Heart left ventricle (tissue), 16 donors: ENCODE results near the gene SOX6. TPM values are rescaled to one million over a fixed set of nuclear protein-coding genes. Genes with fewer than 3 reads are reported as not detected.

ENCODE experiments used
- ATAC-seq, 4 donors: fragments of 200-7000 bp; cut with Tn5 transposase; one replicate each; pipeline ENCODE4 v1.9.1; 2020 to 2022; ENCODE audit warnings: moderate library complexity in 4 of 4, mild to moderate bottlenecking in 3 of 4, moderate number of reproducible peaks in 1 of 4
- DNase-seq, 5 donors: peaks; one replicate each; pipeline ENCODE4 v3.0.0-alpha.2; 2020
- H3K27ac ChIP-seq, 12 donors: fragments of 200-600 bp; sonication (generic) in 4 of 12; one replicate each; pipeline versions ENCODE4 v1.5.0 to v1.8.0; 2016 to 2022; ENCODE audit warnings: mild to moderate bottlenecking in 2 of 12
- H3K27me3 ChIP-seq, 9 donors: fragments of 200-600 bp; sonication (generic) in 2 of 9; one replicate each; pipeline versions ENCODE4 v1.5.1 to v1.8.0; 2016 to 2022; ENCODE audit warnings: mild to moderate bottlenecking in 3 of 9
- H3K36me3 ChIP-seq, 9 donors: fragments of 200-600 bp; sonication (generic) in 2 of 9; one replicate each; pipeline versions ENCODE4 v1.5.0 to v1.8.0; 2018 to 2022; ENCODE audit warnings: mild to moderate bottlenecking in 2 of 9
- H3K4me1 ChIP-seq, 12 donors: fragments of 200-600 bp; sonication (generic) in 4 of 12; one replicate each; pipeline versions ENCODE4 v1.5.0 to v1.8.0; 2016 to 2022; ENCODE audit warnings: mild to moderate bottlenecking in 3 of 12
- H3K4me3 ChIP-seq, 12 donors: fragments of 200-600 bp; sonication (generic) in 4 of 12; one replicate each; pipeline versions ENCODE4 v1.5.0 to v1.8.0; 2017 to 2022; ENCODE audit warnings: mild to moderate bottlenecking in 9 of 12, moderate library complexity in 4 of 12
- H3K9me3 ChIP-seq, 12 donors: fragments of 200-600 bp; sonication (generic) in 4 of 12; one replicate each; pipeline versions ENCODE4 v1.5.0 to v1.8.0; 2016 to 2022; ENCODE audit warnings: mild to moderate bottlenecking in 1 of 12
- CTCF ChIP-seq, 12 donors: fragments of 200-600 bp; sonication (generic) in 4 of 12; IDR thresholded peaks; one replicate each; pipeline versions ENCODE4 v1.5.0 to v1.8.0; 2018 to 2022; ENCODE audit warnings: antibody characterized with exemption in 12 of 12, mild to moderate bottlenecking in 5 of 12
- POLR2A ChIP-seq, 2 donors: fragments of 450-650 bp; IDR thresholded peaks; one replicate each; pipeline ENCODE4 v1.6.1; 2017; ENCODE audit warnings: antibody characterized with exemption in 2 of 2, mild to moderate bottlenecking in 2 of 2, moderate library complexity in 2 of 2
- WGBS, 4 donors: extraction: QIAGEN DNeasy Blood & Tissue Kit in 2 of 4; methylation state at CpG; one replicate each; pipeline versions ENCODE4 v1.1.5 to v1.1.7; 2013 to 2018; 5-methylcytosine and 5-hydroxymethylcytosine counted together
- intact Hi-C, 10 donors: fragments of 100-400 bp; cut with DNase I; formaldehyde crosslinking; loops; one replicate each; pipeline versions ENCODE4 v1.11.1 to v1.14.2; 2022
- polyA plus RNA-seq, 2 donors: library from polyadenylated mRNA; stranded (reverse); fragments of 200-250 nt; gene quantifications; one replicate each; pipeline ENCODE4 v1.2.3, GENCODE V29; 2013
- total RNA-seq, 9 donors: library from RNA; depleted of rRNA in 2 of 9; stranded (reverse); fragments of >200 nt in 2 of 9; fragmentation: NEBNext Ultra II Directional in 3 of 9; extraction: Animal tissue kit (Norgen Biotek cat#: 25700) in 3 of 9; gene quantifications; one replicate each; pipeline versions ENCODE4 v1.1.0 to v1.2.4, GENCODE V29; 2016 to 2023
- donor health status: ischemic (EF 13 %, LVEDD 7.1; RV severe dilation, severe dysfunction).
- donor health status: healthy with polysubstance abuse.
- donor health status: DM: no; HTN: yes; CAD: no.
- donor health status: DM: no; HTN: no; CAD: no.
- donor health status: ischemic (EF 25% LVEDD 6.9; RV normal size, moderate dysfunction).
- donor health status: ischemic (EF 25% LVEDD 5.7; RV mildly dilated, moderate dysfunction).
- donor health status: healthy.
- donor health status: DM: yes; HTN: yes; CAD: no.
- donor health status: ischemic (EF 35%, LVEDD 5.7; RV mildly dilated, moderate dysfunction).
- donor health status: nonischemic (EF 11% LVEDD 7.7; RV severe dilation, severe dysfunction).
- donor health status: DM: yes; HTN: yes; CAD: no.
- donor health status: PGD.
- donor health status: ischemic (EF 29% LVEDD 5.4; RV normal size, mild dysfunction).
- donor health status: nonischemic (EF 23%, LVEDD 6.1; RV moderate dilation, normal function).

The SOX6 gene
- total and polyA plus RNA-seq, 11 donors: 1.5 to 39.6 (median 15.6) TPM

- intact Hi-C loops: no loop called here
- Histone ChIP-seq H3K27ac (no peak overlapping the region), H3K4me1 (peaks cover 0 to 15% (median 4%) of the 10 kb centered on the region in 12 donors), H3K27me3 (no peaks in the 10 kb centered on the region), H3K9me3 (no peaks in the 10 kb centered on the region), H3K4me3 (no peak overlapping the region), H3K36me3 (no peaks in the 10 kb centered on the region)
- DNase-seq (no peak), ATAC-seq (no peak)
- TF ChIP-seq POLR2A (IDR thresholded peaks at IDR 0.05) (no peak), CTCF (IDR thresholded peaks at IDR 0.05) (no peak)
- 79 to 92% (median 87%) methylated on average over 2 of the region's 2 CpGs for WGBS, 4 donors
Measured at GRCh38 chr11:16301462-16301861, 54.9 kb downstream of the SOX6 start.

- no peak for DNase-seq
- no peak for TF ChIP-seq POLR2A (IDR thresholded peaks at IDR 0.05)
- no peak for TF ChIP-seq CTCF (IDR thresholded peaks at IDR 0.05)
- 71 to 75% (median 72%) methylated on average over 8 of the region's 8 CpGs for WGBS, 4 donors
Measured at GRCh38 chr11:16299884-16300782, 56.2 kb downstream of the SOX6 start.

GRCh38 chr11:16299390-16299789 lies 57.0 kb downstream of the SOX6 start:
- TF ChIP-seq CTCF (IDR thresholded peaks at IDR 0.05): no peak
- no peak for TF ChIP-seq POLR2A (IDR thresholded peaks at IDR 0.05)
- H3K27ac ChIP-seq: no peak overlapping the region
- no peaks in the 10 kb centered on the region for H3K27me3 ChIP-seq
- no peak overlapping the region for H3K4me3 ChIP-seq
- H3K9me3 ChIP-seq: no peaks in the 10 kb centered on the region
- peaks cover 0 to 22% (median 7%) of the 10 kb centered on the region in 12 donors for H3K4me1 ChIP-seq
- ATAC-seq: no peak
- DNase-seq: no peak
- 87 to 93% (median 91%) methylated on average over 4 of the region's 4 CpGs for WGBS, 4 donors
- no peaks in the 10 kb centered on the region for H3K36me3 ChIP-seq
- intact Hi-C loops: loop anchor here in 2 of 10 donors (5.0 to 10.0 kb wide), 2 partner anchors 305 to 308 kb away; no protein-coding TSS in a partner anchor

More at GRCh38 chr11:16299884-16300782, 56.2 kb downstream of the SOX6 start:
- H3K4me3 ChIP-seq: no peak overlapping the region
- no peak overlapping the region for H3K27ac ChIP-seq
- H3K27me3 ChIP-seq: no peaks in the 10 kb centered on the region
- intact Hi-C loops: loop anchor here in 2 of 10 donors (5.0 to 10.0 kb wide), 2 partner anchors 305 to 307 kb away; no protein-coding TSS in a partner anchor
- peak in 1 of 4 donors; percentile 27 for ATAC-seq
- H3K4me1 ChIP-seq: peaks cover 0 to 21% (median 6%) of the 10 kb centered on the region in 12 donors
- H3K36me3 ChIP-seq: no peaks in the 10 kb centered on the region
- no peaks in the 10 kb centered on the region for H3K9me3 ChIP-seq

GRCh38 chr11:16297332-16297731 lies 59.0 kb downstream of the SOX6 start:
- 41 to 54% (median 52%) methylated on average over 3 of the region's 3 CpGs for WGBS, 4 donors
- Histone ChIP-seq H3K27me3 (no peaks in the 10 kb centered on the region), H3K9me3 (no peaks in the 10 kb centered on the region), H3K4me1 (peaks cover 0 to 38% (median 14%) of the 10 kb centered on the region in 12 donors), H3K4me3 (no peak overlapping the region), H3K27ac (peak overlapping the region in 2 of 12 donors; percentile 6 to 9), H3K36me3 (no peaks in the 10 kb centered on the region)
- peak in 3 of 4 donors; percentile 40 to 49 (median 41) for ATAC-seq
- DNase-seq: no peak
- TF ChIP-seq POLR2A (IDR thresholded peaks at IDR 0.05) (no peak), CTCF (IDR thresholded peaks at IDR 0.05) (no peak)
- intact Hi-C loops: loop anchor here in 2 of 10 donors (5.0 to 10.0 kb wide), 2 partner anchors 307 to 310 kb away; no protein-coding TSS in a partner anchor
